CD14-positive monocyte (primary cell): ENCODE data around the gene DHRS7B. TPM values are rescaled to one million over a fixed set of nuclear protein-coding genes. Genes with fewer than 3 reads are reported as not detected.

Experiments used
- DNase-seq, 3 donors: peaks; one replicate each; pipeline ENCODE4 v3.0.0-alpha.2; 2011 to 2022
- H2AFZ ChIP-seq: 2 replicates; pipeline ENCODE4 v1.6.0; 2012; ENCODE audit warnings: mild to moderate bottlenecking, low read depth, low read length, inconsistent platforms; ENCODE audit not compliant: insufficient read depth, poor library complexity, severe bottlenecking
- H3K27ac ChIP-seq, 2 donors: 1 replicate in 1 of 2; 2 replicates in 1 of 2; pipeline ENCODE4 v1.5.1; 2012 to 2013; ENCODE audit warnings: low read length in 2 of 2, control low read depth in 1 of 2, inconsistent platforms in 1 of 2, low read depth in 1 of 2, mild to moderate bottlenecking in 1 of 2
- H3K27me3 ChIP-seq, 2 donors: one replicate each; pipeline versions ENCODE4 v1.6.0 to v1.6.1; 2011 to 2013; ENCODE audit warnings: low read length in 2 of 2; ENCODE audit not compliant: control insufficient read depth in 2 of 2, insufficient read depth in 2 of 2
- H3K36me3 ChIP-seq, 2 donors: replicated peaks in 1 of 2; 1 replicate in 1 of 2; 2 replicates in 1 of 2; pipeline versions ENCODE4 v1.5.1 to v1.6.1; 2012 to 2013; ENCODE audit warnings: low read length in 2 of 2, control low read depth in 1 of 2, inconsistent platforms in 1 of 2, mild to moderate bottlenecking in 1 of 2; ENCODE audit not compliant: insufficient read depth in 2 of 2, control insufficient read depth in 1 of 2
- H3K4me1 ChIP-seq, 2 donors: 1 replicate in 1 of 2; 2 replicates in 1 of 2; pipeline versions ENCODE4 v1.5.1 to v1.6.1; 2012 to 2013; ENCODE audit warnings: low read length in 2 of 2, control low read depth in 1 of 2, inconsistent platforms in 1 of 2, mild to moderate bottlenecking in 1 of 2, moderate library complexity in 1 of 2; ENCODE audit not compliant: insufficient read depth in 2 of 2, control insufficient read depth in 1 of 2
- H3K4me2 ChIP-seq: replicated peaks from 2 replicates; pipeline ENCODE3; 2012; ENCODE audit warnings: low read length, moderate library complexity, mild to moderate bottlenecking; ENCODE audit not compliant: poor library complexity, severe bottlenecking; ENCODE audit errors: extremely low read depth
- H3K4me3 ChIP-seq, 3 experiments: fragments of 200-600 bp in 1 of 3; sonication (generic) in 1 of 3; replicated peaks in 1 of 3; 1 replicate in 2 of 3; 2 replicates in 1 of 3; pipeline ENCODE4 v1.5.1; 2011 to 2013; ENCODE audit warnings: low read length in 3 of 3, mild to moderate bottlenecking in 3 of 3, control low read depth in 2 of 3, low read depth in 2 of 3, inconsistent platforms in 1 of 3, moderate library complexity in 1 of 3
- H3K79me2 ChIP-seq: 2 replicates; pipeline ENCODE4 v1.6.0; 2012; ENCODE audit warnings: mild to moderate bottlenecking, control low read depth, inconsistent platforms, low read length, moderate library complexity; ENCODE audit not compliant: insufficient read depth
- H3K9ac ChIP-seq: 2 replicates; pipeline ENCODE4 v1.6.0; 2017; ENCODE audit warnings: low read length, mild to moderate bottlenecking; ENCODE audit not compliant: insufficient read depth, poor library complexity, severe bottlenecking
- H3K9me3 ChIP-seq, 2 donors: replicated peaks in 1 of 2; 1 replicate in 1 of 2; 2 replicates in 1 of 2; pipeline versions ENCODE4 v1.5.1 to v1.6.1; 2012 to 2013; ENCODE audit warnings: low read length in 2 of 2, control low read depth in 1 of 2; ENCODE audit not compliant: control insufficient read depth in 1 of 2, insufficient read depth in 1 of 2
- H4K20me1 ChIP-seq: 2 replicates; pipeline ENCODE4 v1.6.0; 2012; ENCODE audit warnings: mild to moderate bottlenecking, low read length, control low read depth, moderate library complexity; ENCODE audit not compliant: insufficient read depth
- H3K27ac Mint-ChIP-seq, 7 donors: one replicate each; pipeline ENCODE4 v1.8.0; 2020; ENCODE audit warnings: mild to moderate bottlenecking in 7 of 7, mixed read lengths in 7 of 7, moderate library complexity in 6 of 7, inconsistent platforms in 2 of 7
- H3K27me3 Mint-ChIP-seq, 3 donors: one replicate each; pipeline ENCODE4 v1.8.0; 2021 to 2022; ENCODE audit warnings: low read depth in 3 of 3, mild to moderate bottlenecking in 3 of 3, mixed read lengths in 3 of 3, moderate library complexity in 3 of 3, inconsistent platforms in 1 of 3
- H3K36me3 Mint-ChIP-seq, 2 donors: one replicate each; pipeline ENCODE4 v1.8.0; 2020; ENCODE audit warnings: mixed read lengths in 2 of 2, inconsistent platforms in 1 of 2, mild to moderate bottlenecking in 1 of 2
- H3K4me1 Mint-ChIP-seq: one replicate; pipeline ENCODE4 v1.8.0; 2020; ENCODE audit warnings: mild to moderate bottlenecking, mixed read lengths
- H3K4me3 Mint-ChIP-seq, 2 donors: one replicate each; pipeline ENCODE4 v1.8.0; 2020; ENCODE audit warnings: mild to moderate bottlenecking in 2 of 2, mixed read lengths in 2 of 2, moderate library complexity in 1 of 2
- H3K9me3 Mint-ChIP-seq, 7 donors: one replicate each; pipeline ENCODE4 v1.8.0; 2020 to 2022; ENCODE audit warnings: mixed read lengths in 7 of 7, mild to moderate bottlenecking in 6 of 7, moderate library complexity in 6 of 7, inconsistent platforms in 2 of 7
- CTCF ChIP-seq: fragments of 200-600 bp; IDR thresholded peaks from one replicate; pipeline ENCODE4 v1.8.0; 2022; ENCODE audit warnings: antibody characterized with exemption, mild to moderate bottlenecking
- WGBS: methylation state at CpG from one replicate; pipeline ENCODE4 v1.1.5; 2013; ENCODE audit warnings: missing lambda C conversion rate; ENCODE audit not compliant: insufficient coverage; 5-methylcytosine and 5-hydroxymethylcytosine counted together
- intact Hi-C, 2 donors: fragments of 100-400 bp; cut with micrococcal nuclease; formaldehyde crosslinking; loops; one replicate each; pipeline versions ENCODE4 v1.15.0 to v1.15.1; 2023
- polyA plus RNA-seq, 3 donors: library from polyadenylated mRNA; depleted of rRNA in 1 of 3; unstranded in 2 of 3; stranded (reverse) in 1 of 3; fragments of 300-500 nt in 2 of 3; fragments of >200 nt in 1 of 3; fragmentation: Illumina TruSeq in 2 of 3; gene quantifications; 1 replicate in 2 of 3; 2 replicates in 1 of 3; pipeline ENCODE4 v1.2.3, GENCODE V29; 2012 to 2021

The DHRS7B gene
- polyA plus RNA-seq, 3 donors = 23.2 to 37.8 (median 33.9) TPM

- intact Hi-C loops = no loop called here
- H3K27ac Mint-ChIP-seq = no peak overlapping the region
- H3K79me2 ChIP-seq = no peaks in the 10 kb centered on the region
- H3K4me2 ChIP-seq = no peak overlapping the region
- no peak overlapping the region for H2AFZ ChIP-seq
- no peak for TF ChIP-seq CTCF
- peaks cover 3% of the 10 kb centered on the region for H3K4me1 Mint-ChIP-seq
- 89% methylated on average over 30 of the region's 32 CpGs for WGBS
- DNase-seq = no peak
- no peaks in the 10 kb centered on the region for H4K20me1 ChIP-seq
- H3K9ac ChIP-seq = no peak overlapping the region
- H3K27ac ChIP-seq = no peak overlapping the region
- peaks cover 5 to 17% (median 10%) of the 10 kb centered on the region in 7 donors for H3K9me3 Mint-ChIP-seq
- no peaks in the 10 kb centered on the region for H3K36me3 Mint-ChIP-seq
- no peaks in the 10 kb centered on the region for H3K4me1 ChIP-seq
- peaks cover 1 to 23% (median 18%) of the 10 kb centered on the region in 3 donors for H3K27me3 Mint-ChIP-seq
- H3K4me3 ChIP-seq = no peak overlapping the region
- H3K36me3 ChIP-seq = no peaks in the 10 kb centered on the region
- H3K27me3 ChIP-seq = no peaks in the 10 kb centered on the region
- H3K9me3 ChIP-seq = peaks cover 0 to 5% of the 10 kb centered on the region in 2 donors
- no peak overlapping the region for H3K4me3 Mint-ChIP-seq
These were observed 41.1 kb upstream of the DHRS7B start for GRCh38 chr17:21085707-21086106.

DNA sequence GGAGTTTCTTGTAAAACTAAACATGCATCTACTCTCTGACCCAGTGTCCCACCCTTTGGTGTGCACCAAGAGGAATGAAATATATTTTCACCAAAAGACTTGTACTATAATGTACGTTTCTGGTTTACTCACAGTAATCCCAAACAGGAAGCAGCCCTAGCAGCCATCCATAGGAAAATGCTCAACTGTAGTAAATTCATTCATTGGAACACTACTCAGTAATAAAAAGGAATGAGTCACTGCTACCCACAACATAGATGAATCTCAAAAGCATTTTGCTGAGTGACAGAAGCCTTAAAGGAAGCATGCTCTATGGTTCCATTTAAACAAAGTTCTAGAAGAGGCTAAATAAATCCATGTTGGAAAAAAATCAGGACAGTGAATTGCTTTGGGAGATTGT, 37.6 kb upstream of the DHRS7B start:
- H3K27ac ChIP-seq = no peak overlapping the region
- Mint-ChIP-seq H3K4me3 (no peak overlapping the region), H3K9me3 (peaks cover 3 to 9% (median 6%) of the 10 kb centered on the region in 7 donors), H3K27me3 (peaks cover 3 to 18% (median 16%) of the 10 kb centered on the region in 3 donors), H3K27ac (peak overlapping the region in 1 of 7 donors; percentile 45), H3K36me3 (no peaks in the 10 kb centered on the region), H3K4me1 (peaks cover 5% of the 10 kb centered on the region)
- no peaks in the 10 kb centered on the region for H3K36me3 ChIP-seq
- H3K4me2 ChIP-seq = no peak overlapping the region
- no peaks in the 10 kb centered on the region for H3K9me3 ChIP-seq
- H2AFZ ChIP-seq = no peak overlapping the region
- no peaks in the 10 kb centered on the region for H4K20me1 ChIP-seq
- no peaks in the 10 kb centered on the region for H3K4me1 ChIP-seq
- H3K4me3 ChIP-seq = no peak overlapping the region
- no peaks in the 10 kb centered on the region for H3K79me2 ChIP-seq
- no peak overlapping the region for H3K9ac ChIP-seq
- intact Hi-C loops = no loop called here
- no peaks in the 10 kb centered on the region for H3K27me3 ChIP-seq
- no peak for TF ChIP-seq CTCF
- no CpG with 5 or more reads among the region's 1 CpG for WGBS
- DNase-seq = no peak
